HepG2 (cell line): ENCODE measurements around the gene STRN4. TPM values are rescaled to one million over a fixed set of nuclear protein-coding genes. Genes with fewer than 3 reads are reported as not detected.

Experiments used
- ATM ChIP-seq: fragments of 450-650 bp; IDR thresholded peaks from 2 replicates; pipeline ENCODE4 v1.7.1; 2017; ENCODE audit warnings: mild to moderate bottlenecking, borderline replicate concordance
- DNMT1 ChIP-seq: sonication (generic); formaldehyde crosslinking; IDR thresholded peaks from 2 replicates; pipeline ENCODE4 v1.5.1; 2020; ENCODE audit warnings: mild to moderate bottlenecking, missing genetic modification reagents
- EP300 ChIP-seq, 3 experiments: sonication (generic) in 1 of 3; formaldehyde crosslinking in 1 of 3; IDR thresholded peaks; 2 replicates each; pipeline versions ENCODE4 v1.5.1 to v1.6.1; 2011 to 2020; ENCODE audit warnings: low read depth in 2 of 3, low read length in 2 of 3, borderline replicate concordance in 1 of 3, improper control_type of control experiment in 1 of 3, mild to moderate bottlenecking in 1 of 3, missing genetic modification reagents in 1 of 3, moderate library complexity in 1 of 3
- HDAC1 ChIP-seq: sonication (generic); formaldehyde crosslinking; IDR thresholded peaks from 2 replicates; pipeline ENCODE4 v1.5.1; 2020; ENCODE audit warnings: mild to moderate bottlenecking, missing genetic modification reagents
- HOXA3 ChIP-seq: sonication (generic); formaldehyde crosslinking; IDR thresholded peaks from 2 replicates; pipeline ENCODE4 v1.5.0; 2020; ENCODE audit warnings: missing genetic modification reagents
- MBNL3 ChIP-seq: fragments of 250-450 bp; sonication (Bioruptor Pico); conservative IDR thresholded peaks from 2 replicates; pipeline ENCODE4 v1.8.0; 2022; ENCODE audit warnings: mild to moderate bottlenecking, inconsistent platforms
- MTA1 ChIP-seq: sonication (generic); formaldehyde crosslinking; IDR thresholded peaks from 2 replicates; pipeline ENCODE4 v1.4.0; 2020; ENCODE audit warnings: missing genetic modification reagents, mild to moderate bottlenecking, borderline replicate concordance
- NCOR1 ChIP-seq: fragments of 200-600 bp; sonication (generic); IDR thresholded peaks from 2 replicates; pipeline ENCODE4 v1.7.0; 2017; ENCODE audit warnings: antibody characterized with exemption, low read length, borderline replicate concordance
- THAP11 ChIP-seq: IDR thresholded peaks from 2 replicates; pipeline ENCODE4 v1.6.1; 2016; ENCODE audit warnings: missing biosample characterization, missing genetic modification reagents
- XRCC5 ChIP-seq: fragments of 200-400 bp; formaldehyde crosslinking; optimal IDR thresholded peaks from 2 replicates; pipeline ENCODE3; 2017; ENCODE audit warnings: mild to moderate bottlenecking, low read length
- ZNF253 ChIP-seq: sonication (generic); formaldehyde crosslinking; IDR thresholded peaks from 2 replicates; pipeline ENCODE4 v1.8.0; 2022; ENCODE audit warnings: mild to moderate bottlenecking, missing genetic modification reagents, borderline replicate concordance
- polyA plus RNA-seq, 8 experiments: library from polyadenylated mRNA; depleted of rRNA in 3 of 8; stranded (reverse) in 7 of 8; unstranded in 1 of 8; fragments of >200 nt; fragmentation: Illumina TruSeq in 4 of 8; extraction: Trizol in 4 of 8; gene quantifications; 2 replicates each; pipeline versions ENCODE4 v1.2.1 to v1.2.3, GENCODE V29; 2011 to 2016; ENCODE audit warnings: low read depth in 4 of 8, missing spikeins in 1 of 8, mixed read lengths in 1 of 8; ENCODE audit not compliant: insufficient read depth in 1 of 8
- total RNA-seq, 5 experiments: library from RNA; depleted of rRNA; stranded (reverse); fragments of >200 nt; fragmentation: Illumina TruSeq; extraction: Trizol; gene quantifications; 2 replicates each; pipeline ENCODE4 v1.2.3, GENCODE V29; 2016; ENCODE audit warnings: low read depth in 1 of 5
- TF ChIP-seq, protein P1 (sequence below): IDR thresholded peaks from 2 replicates; pipeline ENCODE4 v1.6.1; 2016; ENCODE audit warnings: low read depth, missing genetic modification reagents, missing compliant biosample characterization
- TF ChIP-seq, protein P2 (sequence below): sonication (generic); formaldehyde crosslinking; IDR thresholded peaks from 2 replicates; pipeline ENCODE4 v1.4.0; 2020; ENCODE audit warnings: mild to moderate bottlenecking, missing genetic modification reagents, borderline replicate concordance
- TF ChIP-seq, protein P3 (sequence below): sonication (generic); formaldehyde crosslinking; IDR thresholded peaks from 2 replicates; pipeline ENCODE4 v1.5.1; 2020; ENCODE audit warnings: mild to moderate bottlenecking, missing genetic modification reagents, moderate library complexity
- TF ChIP-seq, protein P4 (sequence below): sonication (generic); formaldehyde crosslinking; IDR thresholded peaks from 2 replicates; pipeline ENCODE4 v1.8.0; 2022; ENCODE audit warnings: missing genetic modification reagents, mild to moderate bottlenecking, moderate library complexity, borderline replicate concordance

The STRN4 gene
- total and polyA plus RNA-seq, 2 of the 13 experiments (the other 11 are each of a cell fraction or from before 2014, with no cell fraction given) = 43.1 to 57.3 TPM

DNA sequence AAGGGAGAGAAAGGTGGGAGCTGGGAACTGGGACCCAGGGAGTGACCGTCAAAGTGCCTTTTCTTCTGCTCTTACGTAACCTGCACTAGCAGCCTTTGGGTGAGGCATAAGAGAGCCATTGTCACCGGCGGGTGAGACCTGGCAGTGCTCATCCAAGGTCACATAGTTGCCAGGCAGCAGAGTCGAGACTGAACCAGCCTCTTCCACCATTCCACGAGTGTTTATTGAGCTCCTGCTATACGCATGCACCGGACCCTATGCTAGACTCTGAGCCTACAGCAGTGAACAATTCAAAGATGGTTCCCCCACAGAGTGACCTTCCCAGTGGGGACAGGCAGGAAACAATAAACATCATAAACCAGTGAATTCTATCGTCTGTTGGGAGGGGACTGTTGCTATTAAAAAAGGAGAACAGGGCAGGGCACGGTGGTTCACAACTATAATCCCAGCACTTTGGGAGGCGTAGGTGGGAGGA, 18.6 kb upstream of the STRN4 start (continued):
- TF ChIP-seq ATM (no peak), THAP11 (peak; percentile 70), MBNL3 (CRISPR knock-in tag) (no peak), NCOR1 (no peak; the same call in 1 of the 2 replicates), EP300 (IDR thresholded peaks at IDR 0.05; ENCODE audit: low read depth in 2 of 2, low read length in 2 of 2) (peak in 1 of 2 experiments; percentile 28; a peak in 1 of 4 replicates), EP300 (CRISPR knock-in tag; IDR thresholded peaks at IDR 0.05; ENCODE audit: borderline replicate concordance) (0 out of 2 replicates have a peak, but pooled peaks have one; percentile 21), HOXA3 (peak; percentile 54; the same call in 1 of the 2 replicates), MTA1 (CRISPR knock-in tag) (peak; percentile 68; the same call in 1 of the 2 replicates), XRCC5 (peak; percentile 69), HDAC1 (CRISPR knock-in tag) (peak; percentile 64; the same call in 1 of the 2 replicates), ZNF253 (CRISPR knock-in tag) (no peak), DNMT1 (no peak)
- TF ChIP-seq, protein P1, sequence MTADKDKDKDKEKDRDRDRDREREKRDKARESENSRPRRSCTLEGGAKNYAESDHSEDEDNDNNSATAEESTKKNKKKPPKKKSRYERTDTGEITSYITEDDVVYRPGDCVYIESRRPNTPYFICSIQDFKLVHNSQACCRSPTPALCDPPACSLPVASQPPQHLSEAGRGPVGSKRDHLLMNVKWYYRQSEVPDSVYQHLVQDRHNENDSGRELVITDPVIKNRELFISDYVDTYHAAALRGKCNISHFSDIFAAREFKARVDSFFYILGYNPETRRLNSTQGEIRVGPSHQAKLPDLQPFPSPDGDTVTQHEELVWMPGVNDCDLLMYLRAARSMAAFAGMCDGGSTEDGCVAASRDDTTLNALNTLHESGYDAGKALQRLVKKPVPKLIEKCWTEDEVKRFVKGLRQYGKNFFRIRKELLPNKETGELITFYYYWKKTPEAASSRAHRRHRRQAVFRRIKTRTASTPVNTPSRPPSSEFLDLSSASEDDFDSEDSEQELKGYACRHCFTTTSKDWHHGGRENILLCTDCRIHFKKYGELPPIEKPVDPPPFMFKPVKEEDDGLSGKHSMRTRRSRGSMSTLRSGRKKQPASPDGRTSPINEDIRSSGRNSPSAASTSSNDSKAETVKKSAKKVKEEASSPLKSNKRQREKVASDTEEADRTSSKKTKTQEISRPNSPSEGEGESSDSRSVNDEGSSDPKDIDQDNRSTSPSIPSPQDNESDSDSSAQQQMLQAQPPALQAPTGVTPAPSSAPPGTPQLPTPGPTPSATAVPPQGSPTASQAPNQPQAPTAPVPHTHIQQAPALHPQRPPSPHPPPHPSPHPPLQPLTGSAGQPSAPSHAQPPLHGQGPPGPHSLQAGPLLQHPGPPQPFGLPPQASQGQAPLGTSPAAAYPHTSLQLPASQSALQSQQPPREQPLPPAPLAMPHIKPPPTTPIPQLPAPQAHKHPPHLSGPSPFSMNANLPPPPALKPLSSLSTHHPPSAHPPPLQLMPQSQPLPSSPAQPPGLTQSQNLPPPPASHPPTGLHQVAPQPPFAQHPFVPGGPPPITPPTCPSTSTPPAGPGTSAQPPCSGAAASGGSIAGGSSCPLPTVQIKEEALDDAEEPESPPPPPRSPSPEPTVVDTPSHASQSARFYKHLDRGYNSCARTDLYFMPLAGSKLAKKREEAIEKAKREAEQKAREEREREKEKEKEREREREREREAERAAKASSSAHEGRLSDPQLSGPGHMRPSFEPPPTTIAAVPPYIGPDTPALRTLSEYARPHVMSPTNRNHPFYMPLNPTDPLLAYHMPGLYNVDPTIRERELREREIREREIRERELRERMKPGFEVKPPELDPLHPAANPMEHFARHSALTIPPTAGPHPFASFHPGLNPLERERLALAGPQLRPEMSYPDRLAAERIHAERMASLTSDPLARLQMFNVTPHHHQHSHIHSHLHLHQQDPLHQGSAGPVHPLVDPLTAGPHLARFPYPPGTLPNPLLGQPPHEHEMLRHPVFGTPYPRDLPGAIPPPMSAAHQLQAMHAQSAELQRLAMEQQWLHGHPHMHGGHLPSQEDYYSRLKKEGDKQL (CRISPR knock-in tag) = no peak
- TF ChIP-seq, protein P2, sequence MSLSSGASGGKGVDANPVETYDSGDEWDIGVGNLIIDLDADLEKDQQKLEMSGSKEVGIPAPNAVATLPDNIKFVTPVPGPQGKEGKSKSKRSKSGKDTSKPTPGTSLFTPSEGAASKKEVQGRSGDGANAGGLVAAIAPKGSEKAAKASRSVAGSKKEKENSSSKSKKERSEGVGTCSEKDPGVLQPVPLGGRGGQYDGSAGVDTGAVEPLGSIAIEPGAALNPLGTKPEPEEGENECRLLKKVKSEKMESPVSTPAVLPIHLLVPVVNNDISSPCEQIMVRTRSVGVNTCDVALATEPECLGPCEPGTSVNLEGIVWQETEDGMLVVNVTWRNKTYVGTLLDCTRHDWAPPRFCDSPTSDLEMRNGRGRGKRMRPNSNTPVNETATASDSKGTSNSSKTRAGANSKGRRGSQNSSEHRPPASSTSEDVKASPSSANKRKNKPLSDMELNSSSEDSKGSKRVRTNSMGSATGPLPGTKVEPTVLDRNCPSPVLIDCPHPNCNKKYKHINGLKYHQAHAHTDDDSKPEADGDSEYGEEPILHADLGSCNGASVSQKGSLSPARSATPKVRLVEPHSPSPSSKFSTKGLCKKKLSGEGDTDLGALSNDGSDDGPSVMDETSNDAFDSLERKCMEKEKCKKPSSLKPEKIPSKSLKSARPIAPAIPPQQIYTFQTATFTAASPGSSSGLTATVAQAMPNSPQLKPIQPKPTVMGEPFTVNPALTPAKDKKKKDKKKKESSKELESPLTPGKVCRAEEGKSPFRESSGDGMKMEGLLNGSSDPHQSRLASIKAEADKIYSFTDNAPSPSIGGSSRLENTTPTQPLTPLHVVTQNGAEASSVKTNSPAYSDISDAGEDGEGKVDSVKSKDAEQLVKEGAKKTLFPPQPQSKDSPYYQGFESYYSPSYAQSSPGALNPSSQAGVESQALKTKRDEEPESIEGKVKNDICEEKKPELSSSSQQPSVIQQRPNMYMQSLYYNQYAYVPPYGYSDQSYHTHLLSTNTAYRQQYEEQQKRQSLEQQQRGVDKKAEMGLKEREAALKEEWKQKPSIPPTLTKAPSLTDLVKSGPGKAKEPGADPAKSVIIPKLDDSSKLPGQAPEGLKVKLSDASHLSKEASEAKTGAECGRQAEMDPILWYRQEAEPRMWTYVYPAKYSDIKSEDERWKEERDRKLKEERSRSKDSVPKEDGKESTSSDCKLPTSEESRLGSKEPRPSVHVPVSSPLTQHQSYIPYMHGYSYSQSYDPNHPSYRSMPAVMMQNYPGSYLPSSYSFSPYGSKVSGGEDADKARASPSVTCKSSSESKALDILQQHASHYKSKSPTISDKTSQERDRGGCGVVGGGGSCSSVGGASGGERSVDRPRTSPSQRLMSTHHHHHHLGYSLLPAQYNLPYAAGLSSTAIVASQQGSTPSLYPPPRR (CRISPR knock-in tag) = no peak
- TF ChIP-seq, protein P3, sequence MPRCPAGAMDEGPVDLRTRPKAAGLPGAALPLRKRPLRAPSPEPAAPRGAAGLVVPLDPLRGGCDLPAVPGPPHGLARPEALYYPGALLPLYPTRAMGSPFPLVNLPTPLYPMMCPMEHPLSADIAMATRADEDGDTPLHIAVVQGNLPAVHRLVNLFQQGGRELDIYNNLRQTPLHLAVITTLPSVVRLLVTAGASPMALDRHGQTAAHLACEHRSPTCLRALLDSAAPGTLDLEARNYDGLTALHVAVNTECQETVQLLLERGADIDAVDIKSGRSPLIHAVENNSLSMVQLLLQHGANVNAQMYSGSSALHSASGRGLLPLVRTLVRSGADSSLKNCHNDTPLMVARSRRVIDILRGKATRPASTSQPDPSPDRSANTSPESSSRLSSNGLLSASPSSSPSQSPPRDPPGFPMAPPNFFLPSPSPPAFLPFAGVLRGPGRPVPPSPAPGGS (CRISPR knock-in tag) = no peak
- TF ChIP-seq, protein P4, sequence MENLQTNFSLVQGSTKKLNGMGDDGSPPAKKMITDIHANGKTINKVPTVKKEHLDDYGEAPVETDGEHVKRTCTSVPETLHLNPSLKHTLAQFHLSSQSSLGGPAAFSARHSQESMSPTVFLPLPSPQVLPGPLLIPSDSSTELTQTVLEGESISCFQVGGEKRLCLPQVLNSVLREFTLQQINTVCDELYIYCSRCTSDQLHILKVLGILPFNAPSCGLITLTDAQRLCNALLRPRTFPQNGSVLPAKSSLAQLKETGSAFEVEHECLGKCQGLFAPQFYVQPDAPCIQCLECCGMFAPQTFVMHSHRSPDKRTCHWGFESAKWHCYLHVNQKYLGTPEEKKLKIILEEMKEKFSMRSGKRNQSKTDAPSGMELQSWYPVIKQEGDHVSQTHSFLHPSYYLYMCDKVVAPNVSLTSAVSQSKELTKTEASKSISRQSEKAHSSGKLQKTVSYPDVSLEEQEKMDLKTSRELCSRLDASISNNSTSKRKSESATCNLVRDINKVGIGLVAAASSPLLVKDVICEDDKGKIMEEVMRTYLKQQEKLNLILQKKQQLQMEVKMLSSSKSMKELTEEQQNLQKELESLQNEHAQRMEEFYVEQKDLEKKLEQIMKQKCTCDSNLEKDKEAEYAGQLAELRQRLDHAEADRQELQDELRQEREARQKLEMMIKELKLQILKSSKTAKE (CRISPR knock-in tag) = peak; percentile 76
